HG03175 (cell line): ENCODE results near the gene C1orf87.

ENCODE experiments used
- ATAC-seq: cut with Tn5 transposase; IDR thresholded peaks from one replicate; pipeline ENCODE4 v1.9.1; 2021; ENCODE audit warnings: mild to moderate bottlenecking, moderate library complexity; ENCODE audit not compliant: unreplicated experiment

The C1orf87 gene

DNA sequence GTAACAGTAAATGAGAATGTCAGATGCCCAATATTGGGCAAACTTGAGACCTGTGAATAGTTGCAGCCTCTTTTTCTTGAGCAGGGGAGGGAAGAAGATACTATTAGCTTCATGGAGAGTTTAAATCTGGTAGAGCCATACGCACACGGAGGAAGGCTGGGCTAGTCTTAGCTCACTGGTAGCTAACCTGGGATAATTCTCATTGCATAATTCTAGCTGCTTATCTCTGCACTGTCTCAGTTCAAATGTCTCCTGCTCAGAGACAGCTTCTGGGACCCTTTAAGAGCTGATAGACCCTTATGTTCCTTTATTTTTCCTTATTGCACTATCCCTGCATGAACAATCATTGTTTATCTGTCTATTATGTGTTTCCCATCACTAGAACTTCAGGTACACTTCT lies 8.4 kb downstream of the C1orf87 start:
- ATAC-seq: no peak

DNA sequence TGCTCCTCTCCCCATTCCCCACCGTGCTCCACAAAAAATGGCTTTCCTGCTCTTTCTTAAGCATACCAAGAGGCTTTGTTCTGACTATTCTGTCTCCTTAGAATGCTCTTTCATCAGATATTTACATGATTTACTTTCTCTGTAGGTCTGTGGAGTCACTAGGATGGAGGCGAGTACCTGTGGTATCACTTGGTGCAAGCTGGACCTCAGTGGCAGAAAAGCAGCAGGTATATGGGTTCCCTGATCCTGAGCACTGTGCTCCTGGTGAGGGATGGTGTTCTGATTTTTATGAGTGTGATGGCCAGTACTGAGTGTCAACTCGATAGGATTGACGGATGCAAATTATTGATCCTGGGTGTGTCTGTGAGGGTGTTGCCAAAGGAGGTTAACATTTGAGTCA lies 10.0 kb downstream of the C1orf87 start:
- ATAC-seq: no peak

DNA sequence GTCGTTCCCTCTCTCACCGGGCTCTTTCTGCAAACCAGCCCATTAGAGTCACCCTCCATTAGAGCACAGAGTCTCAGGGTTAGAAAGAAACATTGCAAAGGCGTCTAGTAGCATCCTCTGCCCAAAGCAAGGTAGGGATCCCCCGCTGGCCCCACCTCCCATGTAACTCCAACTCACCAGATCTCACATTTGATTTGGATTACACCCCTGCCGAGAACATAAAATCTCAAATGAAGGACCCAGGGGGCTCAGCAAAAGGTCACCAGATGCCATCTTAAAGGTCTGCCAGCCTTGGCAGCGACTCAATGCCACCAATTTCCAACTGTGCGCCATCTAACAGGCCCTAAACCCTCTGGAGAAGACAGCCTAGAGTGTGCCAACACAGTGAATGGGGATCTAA lies 14.1 kb downstream of the C1orf87 start:
- ATAC-seq: no peak

DNA sequence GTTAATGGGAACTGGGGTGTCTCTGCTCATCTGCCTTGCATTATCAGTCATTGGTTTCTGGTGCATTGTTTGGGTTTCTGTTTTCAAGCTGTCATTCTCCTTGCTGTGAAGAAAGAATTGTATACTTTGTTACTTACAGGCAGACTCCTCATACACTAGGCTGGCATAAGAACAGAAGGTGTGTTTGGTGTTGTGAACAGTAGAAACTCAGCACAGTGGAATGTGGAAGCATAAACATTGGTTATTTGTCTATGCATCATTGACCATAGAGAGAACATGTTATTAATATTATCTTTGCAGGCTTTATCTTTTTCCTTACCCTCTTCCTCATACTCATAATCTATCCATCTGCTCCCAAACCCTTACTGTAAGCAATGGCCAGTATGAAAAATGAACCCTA lies 18.2 kb downstream of the C1orf87 start:
- no peak for ATAC-seq

DNA sequence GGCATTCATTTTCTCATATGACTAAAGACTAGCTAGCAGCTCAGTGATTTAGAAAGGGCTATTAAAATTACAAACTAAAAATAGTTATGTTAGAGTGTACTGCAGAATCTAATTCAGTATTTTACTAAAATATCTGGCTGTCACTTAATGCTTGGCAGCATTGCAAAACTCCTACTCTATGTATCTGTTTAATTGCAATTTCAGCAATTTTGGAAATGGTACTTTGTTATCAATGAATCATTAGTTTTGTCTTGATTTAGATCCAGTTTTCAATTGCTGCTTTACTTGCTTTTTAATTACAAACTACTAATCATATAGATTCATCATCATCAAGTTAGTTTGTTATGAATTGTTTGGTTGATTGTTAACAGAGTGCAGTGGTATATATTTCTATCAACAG lies 19.2 kb downstream of the C1orf87 start:
- no peak for ATAC-seq

DNA sequence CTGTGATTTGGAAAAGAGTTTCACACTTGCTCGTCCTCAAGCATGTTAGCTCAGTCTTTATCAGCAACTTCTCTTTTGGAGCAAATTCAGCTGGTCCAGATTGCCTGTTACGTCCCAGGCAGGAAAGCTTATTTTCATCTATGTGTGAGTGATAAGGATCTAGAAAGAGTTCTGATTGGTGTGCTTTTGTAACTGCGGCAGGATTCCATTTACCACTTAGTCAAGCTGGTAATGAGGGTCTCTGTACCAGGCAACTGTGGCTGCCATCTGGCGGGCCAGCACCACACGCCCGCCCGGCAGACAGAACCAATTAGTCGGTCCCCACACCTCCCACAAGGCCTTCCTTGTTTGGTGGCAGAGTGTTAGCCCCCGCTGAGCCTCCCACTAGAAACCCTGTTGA lies 21.0 kb downstream of the C1orf87 start:
- ATAC-seq: no peak

DNA sequence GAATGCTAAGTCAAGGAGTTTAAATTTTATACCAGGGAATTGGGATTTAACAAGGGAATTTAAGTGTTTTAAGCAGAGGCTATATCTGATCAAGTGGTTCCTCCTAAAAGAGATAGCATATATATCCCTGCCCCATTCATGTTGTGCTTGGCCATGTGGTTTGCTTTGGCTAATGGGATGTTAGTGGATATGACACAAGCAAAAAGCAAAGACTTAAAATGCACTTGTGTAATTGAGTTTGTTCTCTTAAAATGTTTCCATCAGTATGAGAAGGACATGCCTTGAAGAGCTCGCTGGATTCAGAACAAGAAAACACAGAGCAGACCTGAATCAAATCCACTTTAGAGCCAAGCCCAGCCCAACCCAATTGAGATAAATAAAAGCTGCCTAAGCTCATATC lies 22.4 kb downstream of the C1orf87 start:
- no peak for ATAC-seq

DNA sequence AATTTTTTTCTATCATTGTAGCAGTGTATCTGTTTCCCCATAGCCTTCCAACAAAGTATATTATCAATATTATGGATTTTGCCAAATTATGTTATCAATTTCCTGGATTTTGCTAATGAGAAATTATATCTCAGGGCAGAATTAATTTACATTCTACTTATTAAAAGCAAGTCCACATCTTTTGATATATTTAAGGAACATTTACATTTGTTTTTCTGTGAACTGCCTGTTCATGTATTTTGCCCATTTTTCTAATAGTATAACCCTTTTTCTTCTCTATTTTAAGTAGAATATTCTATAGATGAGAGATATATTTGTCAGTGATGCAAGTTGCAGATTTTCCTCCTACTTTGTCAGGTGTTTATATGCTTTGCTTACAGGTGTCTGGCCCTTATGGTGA lies 24.4 kb downstream of the C1orf87 start:
- no peak for ATAC-seq

DNA sequence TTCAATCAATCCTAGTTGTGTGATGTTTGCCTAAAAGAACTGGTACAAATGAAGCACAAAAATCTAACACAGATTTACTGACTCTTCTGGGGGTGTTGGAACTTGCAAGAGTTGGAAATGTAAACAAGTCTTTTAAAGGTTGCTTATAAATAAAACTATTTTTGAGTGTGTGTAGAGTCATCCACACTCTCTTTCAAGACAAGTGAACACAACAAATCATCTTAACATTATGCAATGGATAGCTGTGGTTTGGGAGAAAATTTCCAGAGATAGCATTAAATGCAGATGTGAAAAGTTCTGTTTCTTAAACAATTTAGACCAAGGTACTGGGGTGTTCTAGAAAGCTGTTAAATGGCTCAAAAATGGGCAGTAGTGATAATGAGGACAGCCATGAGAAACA lies 28.7 kb downstream of the C1orf87 start:
- ATAC-seq: no peak

DNA sequence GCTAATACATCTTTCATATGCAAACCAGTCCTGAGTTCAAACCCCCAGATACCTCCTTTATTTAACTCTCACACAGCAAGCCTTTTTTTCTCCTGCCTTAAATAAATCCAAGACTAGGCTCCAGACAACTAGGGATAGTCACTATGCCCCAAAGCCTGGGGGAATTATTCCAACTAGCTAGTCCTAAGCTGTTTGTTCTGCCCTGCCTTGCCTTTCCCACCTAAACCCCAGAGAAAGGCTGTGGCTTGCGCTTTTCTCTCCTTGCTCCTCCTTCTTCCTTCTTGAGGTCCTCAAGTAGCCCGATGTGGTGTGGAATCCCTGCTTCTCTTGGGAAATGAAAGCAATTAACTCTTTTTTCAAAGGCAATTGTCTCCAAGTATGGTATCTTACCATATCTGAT lies 31.8 kb downstream of the C1orf87 start:
- no peak for ATAC-seq

DNA sequence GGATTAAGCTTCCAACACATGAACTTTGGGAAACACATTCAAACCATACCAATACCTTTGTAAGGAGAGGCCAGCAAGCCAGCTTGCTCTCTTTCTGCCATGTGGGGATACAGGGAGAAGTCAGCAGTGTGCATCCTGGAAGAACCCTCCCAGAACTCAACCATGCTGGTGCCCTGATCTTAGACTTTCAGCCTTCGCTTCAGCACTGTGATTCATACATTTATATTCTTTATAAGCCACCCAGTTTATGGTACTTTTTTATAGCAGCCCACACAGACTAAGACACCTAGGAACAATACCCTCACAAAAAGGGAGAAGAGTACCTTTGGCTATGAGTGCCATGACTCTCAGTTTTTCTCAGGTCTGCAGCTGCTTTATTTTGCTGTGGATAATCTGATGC lies 35.9 kb downstream of the C1orf87 start:
- ATAC-seq: no peak

DNA sequence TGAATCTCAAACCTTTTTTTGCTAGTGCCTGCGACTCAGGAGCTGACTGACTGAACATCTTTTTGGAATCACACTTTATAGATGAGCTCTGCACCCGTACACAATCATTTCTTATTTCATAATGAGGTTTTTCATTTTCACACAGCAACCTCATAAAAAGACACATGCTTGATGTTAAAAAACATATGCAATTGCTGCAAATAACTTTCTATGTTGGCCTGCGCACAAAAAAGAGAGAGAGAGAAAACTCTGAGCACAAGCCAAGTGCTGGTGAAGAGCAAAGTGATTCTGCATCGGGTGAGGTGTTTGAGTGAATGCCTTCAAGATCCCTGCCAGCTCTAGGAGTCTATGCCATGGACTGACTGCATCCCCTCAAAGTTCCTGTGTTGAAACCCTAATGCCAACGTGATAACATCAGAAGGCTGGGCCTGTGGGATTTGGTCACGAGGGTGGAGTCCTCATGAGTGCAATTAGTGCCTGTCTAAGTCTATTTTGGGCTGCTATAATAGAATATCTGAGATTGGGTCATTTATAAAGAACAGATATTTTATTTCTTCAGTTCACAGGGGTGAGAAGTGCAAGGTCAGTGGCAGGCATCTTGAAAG lies 36.6 kb downstream of the C1orf87 start:
- ATAC-seq: no peak

DNA sequence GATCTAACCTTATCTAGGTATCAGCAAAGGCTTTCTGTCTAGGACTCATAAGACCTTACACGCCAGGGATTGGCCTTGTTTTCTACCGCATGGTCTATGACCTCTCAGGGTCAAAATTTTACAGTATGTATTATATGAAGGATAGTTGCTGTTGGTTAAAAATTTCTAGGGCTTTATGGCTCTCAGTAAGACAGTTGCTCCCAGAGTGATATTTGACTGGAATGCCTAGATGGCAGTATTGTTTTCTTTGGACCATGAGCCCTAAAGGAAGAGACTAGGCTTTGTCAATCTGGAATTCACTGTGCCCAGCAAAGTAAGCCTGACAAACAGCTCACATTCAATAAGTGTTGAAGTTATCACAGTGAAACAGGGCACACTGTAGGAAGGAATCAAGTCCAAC lies 37.6 kb downstream of the C1orf87 start:
- no peak for ATAC-seq

DNA sequence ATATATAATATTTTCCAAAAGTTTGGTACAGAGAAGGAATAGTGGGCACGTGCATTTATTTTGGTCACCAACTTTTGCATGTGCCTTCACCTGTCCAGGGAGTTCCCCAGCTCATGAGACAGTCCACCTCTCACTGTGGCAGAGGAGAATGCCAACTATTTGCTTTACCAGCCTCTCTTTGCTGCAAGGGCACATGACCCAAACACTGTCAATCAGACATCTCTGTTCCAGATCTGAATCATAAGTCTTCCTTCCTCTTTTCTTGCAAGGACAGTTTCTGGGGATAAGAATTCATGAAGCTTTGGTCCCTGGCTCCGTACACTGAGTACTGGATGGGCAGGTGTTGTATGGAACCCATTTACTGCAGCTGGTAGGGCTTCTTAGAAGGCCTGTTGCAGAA lies 38.6 kb downstream of the C1orf87 start:
- no peak for ATAC-seq

DNA sequence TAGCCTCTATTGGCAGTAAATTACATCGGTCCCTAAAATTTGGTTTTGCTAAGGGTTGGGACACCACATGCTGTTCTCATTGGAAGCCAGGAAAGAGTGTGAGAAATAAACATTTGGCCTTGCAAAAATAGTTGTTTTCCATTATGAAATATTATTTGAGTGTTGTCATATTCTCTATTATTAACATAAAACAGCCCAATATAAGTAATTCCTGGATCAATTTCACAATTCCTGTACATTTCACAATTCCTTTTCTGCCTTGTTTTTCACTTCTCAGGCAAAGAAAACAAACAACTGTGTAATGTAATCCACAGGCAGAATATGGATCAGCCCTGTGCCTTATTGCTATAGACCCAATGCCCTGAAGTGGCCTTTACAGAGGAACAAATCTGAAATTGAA lies 40.5 kb downstream of the C1orf87 start:
- no peak for ATAC-seq

DNA sequence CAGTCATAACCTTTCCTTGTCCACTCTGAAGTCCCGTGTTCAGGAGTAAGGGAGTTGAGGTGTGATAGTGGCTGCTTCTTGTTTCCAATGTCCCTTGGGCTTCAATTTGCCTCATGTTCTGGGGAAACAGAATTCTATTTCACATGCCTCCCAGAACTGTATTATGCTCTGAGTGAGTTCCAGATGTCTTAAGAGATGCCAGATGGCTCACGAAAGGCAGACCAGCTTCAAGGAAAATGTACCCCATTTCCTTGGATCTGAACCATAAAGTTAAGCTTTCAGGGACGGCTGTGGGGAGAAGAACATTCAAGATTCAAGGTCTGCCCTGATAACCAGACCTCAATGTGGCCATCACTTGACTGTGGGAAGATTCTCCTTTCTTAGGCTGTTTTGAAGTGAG lies 42.4 kb downstream of the C1orf87 start:
- no peak for ATAC-seq

DNA sequence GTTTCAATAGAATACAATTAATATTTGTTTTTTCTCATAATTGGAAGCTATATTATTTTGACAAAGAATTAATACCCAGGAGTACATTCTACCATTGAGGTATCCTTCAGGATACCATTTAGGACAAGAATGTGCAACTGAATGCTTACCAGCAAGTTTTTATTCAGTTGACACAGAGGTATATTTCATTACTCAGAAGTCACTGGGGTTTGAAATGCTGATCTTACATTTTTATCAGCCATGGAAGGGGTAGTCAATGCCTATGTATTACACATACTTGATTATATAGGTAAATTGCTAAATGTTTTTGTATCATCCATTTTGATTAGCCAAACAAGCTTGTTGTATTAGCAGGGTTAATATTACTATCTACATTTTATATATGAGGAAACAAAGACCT lies 48.0 kb downstream of the C1orf87 start:
- ATAC-seq: no peak

DNA sequence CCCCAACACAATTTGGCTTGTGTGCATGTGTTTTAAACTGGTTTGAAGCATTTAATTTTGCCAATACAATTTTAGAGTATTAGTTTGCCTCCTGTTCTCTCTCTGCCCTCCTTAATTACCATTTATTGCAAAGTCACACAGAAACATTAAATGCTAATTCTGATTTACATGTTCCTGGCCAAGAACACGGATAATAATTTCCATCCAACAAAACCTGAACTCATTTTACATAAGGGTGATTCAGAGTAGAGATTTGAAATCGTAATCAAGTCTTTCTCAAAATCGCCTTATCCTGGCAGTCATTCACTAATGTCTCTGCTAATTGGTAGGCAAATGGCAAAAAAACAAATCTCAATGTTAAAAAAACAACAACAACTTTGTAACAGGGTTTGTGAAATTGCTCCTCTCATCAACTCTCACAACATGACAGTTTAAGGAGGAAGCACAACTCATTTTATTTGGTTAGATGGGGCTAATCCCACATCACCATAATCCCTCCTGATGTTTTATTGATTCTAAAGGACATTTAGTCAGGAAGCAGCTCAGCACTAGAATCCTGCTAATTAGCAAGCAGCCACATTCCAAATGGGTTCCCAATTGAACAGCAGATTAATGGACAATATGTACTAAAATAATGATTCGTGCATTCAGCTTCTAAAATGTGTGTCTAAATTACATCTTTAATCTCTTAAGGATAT lies 55.9 kb downstream of the C1orf87 start:
- ATAC-seq: no peak

DNA sequence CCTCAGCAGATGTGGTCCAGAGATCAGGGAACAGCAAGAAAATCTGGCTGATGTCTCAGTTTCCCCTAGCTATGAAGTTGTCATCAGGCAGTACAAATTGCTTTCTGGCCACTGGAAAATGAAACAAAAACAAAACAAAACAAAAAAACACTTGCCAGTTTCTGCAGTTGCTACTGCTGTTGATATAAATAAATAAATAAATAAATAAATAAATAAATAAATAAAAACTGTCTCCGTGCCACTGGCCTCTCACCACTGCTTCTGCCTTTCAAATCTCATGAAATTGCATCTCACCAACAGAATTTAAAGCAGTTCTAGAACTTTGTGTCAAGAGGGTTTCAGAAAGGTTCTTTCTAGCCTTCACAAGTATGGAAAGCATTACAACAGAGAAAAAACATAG lies 62.9 kb downstream of the C1orf87 start:
- no peak for ATAC-seq

DNA sequence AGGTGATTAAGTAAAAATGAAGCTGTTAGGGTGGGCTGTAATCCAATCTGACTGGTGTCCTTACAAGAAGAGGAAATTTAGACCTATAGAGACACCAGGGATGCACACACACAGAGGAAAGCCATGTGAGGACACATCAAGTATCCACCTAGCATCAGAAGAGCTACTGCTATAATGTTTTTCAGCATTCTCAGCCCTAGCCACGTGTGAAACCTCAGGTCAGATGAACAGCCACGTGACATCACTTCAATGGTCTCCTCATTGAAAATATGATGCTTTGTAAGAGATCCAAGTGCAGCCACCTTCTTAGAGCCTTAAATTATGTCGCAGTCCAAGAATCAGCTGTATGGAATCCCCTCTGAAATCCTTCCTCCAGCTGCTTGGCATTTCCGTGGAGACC lies 65.1 kb downstream of the C1orf87 start:
- ATAC-seq: no peak

DNA sequence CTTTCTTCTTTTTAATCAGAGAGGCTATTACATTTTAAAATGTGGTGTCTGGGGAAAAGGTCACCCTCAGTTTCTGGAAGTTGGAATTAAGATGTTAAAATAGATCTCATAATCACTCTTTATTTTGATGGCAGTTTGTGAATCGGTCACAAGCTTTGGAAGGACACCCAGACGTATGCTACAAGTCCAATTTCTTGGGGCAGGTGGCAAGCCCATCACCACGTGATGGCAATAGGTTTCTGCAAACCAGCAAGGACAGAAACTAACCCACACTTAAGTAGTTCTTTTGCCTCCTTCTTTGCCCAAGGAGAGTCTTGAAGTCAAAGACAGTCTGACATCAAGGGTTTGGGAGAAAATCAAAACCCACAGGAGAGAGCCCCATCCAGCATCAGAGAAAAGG lies 72.9 kb downstream of the C1orf87 start:
- no peak for ATAC-seq

DNA sequence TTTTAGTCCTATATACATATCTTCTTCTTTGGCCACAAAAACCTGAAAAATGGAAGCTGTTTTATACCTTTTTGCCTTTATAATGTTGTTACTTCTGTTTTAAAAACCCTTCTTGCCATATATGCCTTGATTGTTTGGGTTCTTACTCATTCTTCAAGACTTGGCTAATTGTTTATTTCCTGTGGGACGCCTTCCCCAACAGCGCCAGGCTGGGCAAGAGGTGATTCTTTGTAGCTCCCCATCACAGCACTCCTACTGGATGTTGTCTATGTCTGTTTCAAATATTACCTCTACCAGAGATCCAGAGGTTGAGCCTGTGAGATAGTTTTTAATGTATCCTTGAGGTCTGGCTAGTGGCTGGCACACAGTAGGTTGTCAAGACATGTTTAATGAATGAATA lies 73.8 kb downstream of the C1orf87 start:
- ATAC-seq: no peak

DNA sequence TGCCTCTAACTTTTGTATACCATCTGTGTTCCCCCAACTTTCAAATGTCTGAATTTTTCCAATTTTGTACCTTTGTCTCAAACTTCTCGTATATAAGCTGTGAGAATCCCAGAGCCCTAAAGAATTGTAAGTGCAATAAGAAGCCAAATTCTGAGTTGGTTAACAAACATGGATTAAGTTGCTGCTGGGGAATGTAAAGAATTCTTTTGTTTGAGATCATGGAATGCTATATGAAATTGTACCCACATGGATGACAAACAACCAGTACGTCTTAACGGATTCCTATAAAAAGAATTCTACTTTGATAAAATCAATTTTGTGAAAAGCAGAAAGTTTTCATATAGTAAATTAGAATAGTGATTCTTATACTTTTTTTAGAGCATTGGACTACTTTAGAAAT lies 74.6 kb downstream of the C1orf87 start:
- no peak for ATAC-seq
